ENCODE results near the gene CA12. TPM values are rescaled to one million over a fixed set of nuclear protein-coding genes. Genes with fewer than 3 reads are reported as not detected.
"Not testable (repeated sequence)": the region's sequence is repeated elsewhere in the genome, so short reads cannot be mapped to it uniquely, and the experiment has no call there.

Gene CA12
- polyA plus RNA-seq, 4 donors, result 0.27 to 24.8 (median 1.8) TPM; not detected in 1

DNA sequence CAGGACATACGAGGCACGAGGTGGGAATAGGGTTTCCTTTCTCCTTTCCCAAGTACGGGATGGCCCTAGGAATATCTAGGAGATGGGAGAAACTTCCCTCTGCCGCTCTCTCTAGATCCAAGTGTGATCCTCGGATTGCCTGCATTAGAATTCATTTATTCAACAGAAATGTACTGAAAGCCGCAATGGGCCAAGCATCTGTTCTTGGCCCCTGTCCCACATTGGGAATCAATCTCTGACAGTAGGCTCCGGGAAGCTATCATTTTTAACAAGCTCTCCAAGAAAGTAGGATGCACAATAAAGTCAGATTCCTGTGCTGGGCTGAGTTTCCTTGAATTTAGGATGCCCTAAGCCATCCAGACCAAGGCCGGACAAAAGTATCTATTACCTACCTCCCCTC lies 37.2 kb upstream of the CA12 start:
- FAIRE-seq, result no peak

DNA sequence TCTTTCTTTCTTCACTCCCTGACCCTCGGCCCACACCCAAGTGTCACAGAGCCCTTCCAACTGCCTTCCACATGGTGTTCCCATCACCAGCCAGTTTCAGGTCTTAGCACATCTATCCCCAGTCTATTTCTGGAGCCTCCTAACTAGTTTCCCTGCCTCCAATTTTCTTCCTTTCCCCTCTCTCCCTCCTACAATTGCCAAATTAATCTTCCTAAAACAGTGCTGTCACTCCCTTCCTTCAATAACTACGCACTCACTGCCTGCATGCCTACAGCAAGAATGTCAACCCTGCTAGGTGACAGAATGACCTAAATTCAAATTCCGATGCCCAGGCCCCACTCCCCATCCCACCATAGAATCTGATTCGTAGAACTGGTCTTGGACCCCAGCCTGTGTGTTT lies 36.1 kb upstream of the CA12 start:
- Histone ChIP-seq H3K36me3 (ENCODE audit: control insufficient read depth in 3 of 3, insufficient read depth in 2 of 3, low read depth in 1 of 3, low read length in 3 of 3) (no peaks in the 10 kb centered on the region), H3K9me3 (ENCODE audit: control insufficient read depth in 2 of 2, insufficient read depth in 1 of 2, low read depth in 1 of 2, low read length in 1 of 2) (peaks cover 0 to 3% of the 10 kb centered on the region in 2 donors), H3K4me3 (ENCODE audit: low read depth in 1 of 3, low read length in 3 of 3) (no peak overlapping the region), H3K4me1 (ENCODE audit: control insufficient read depth in 3 of 3, insufficient read depth in 2 of 3, low read depth in 1 of 3, low read length in 2 of 3) (peaks cover 0 to 9% (median 0%) of the 10 kb centered on the region in 3 donors), H3K27ac (ENCODE audit: low read depth in 1 of 3, low read length in 2 of 3) (no peak overlapping the region), H3K27me3 (ENCODE audit: control insufficient read depth in 3 of 3, insufficient read depth in 3 of 3, low read length in 3 of 3) (no peaks in the 10 kb centered on the region)
- 87 to 93% (median 92%) methylated on average over 4 of the region's 4 CpGs for WGBS, 3 donors
- no peak for FAIRE-seq
- DNase-seq, result no peak

More for the DNA sequence above, 37.2 kb upstream of the CA12 start:
- H3K27ac ChIP-seq (ENCODE audit: low read depth in 1 of 3, low read length in 2 of 3), result no peak overlapping the region
- H3K4me1 ChIP-seq (ENCODE audit: control insufficient read depth in 3 of 3, insufficient read depth in 2 of 3, low read depth in 1 of 3, low read length in 2 of 3), result peaks cover 0 to 9% (median 0%) of the 10 kb centered on the region in 3 donors
- DNase-seq, result no peak
- no peaks in the 10 kb centered on the region for H3K27me3 ChIP-seq (ENCODE audit: control insufficient read depth in 3 of 3, insufficient read depth in 3 of 3, low read length in 3 of 3)
- H3K36me3 ChIP-seq (ENCODE audit: control insufficient read depth in 3 of 3, insufficient read depth in 2 of 3, low read depth in 1 of 3, low read length in 3 of 3), result no peaks in the 10 kb centered on the region
- no peak overlapping the region for H3K4me3 ChIP-seq (ENCODE audit: low read depth in 1 of 3, low read length in 3 of 3)
- H3K9me3 ChIP-seq (ENCODE audit: control insufficient read depth in 2 of 2, insufficient read depth in 1 of 2, low read depth in 1 of 2, low read length in 1 of 2), result peaks cover 0 to 3% of the 10 kb centered on the region in 2 donors
- 73 to 93% (median 85%) methylated on average over 8 of the region's 8 CpGs for WGBS, 3 donors

DNA sequence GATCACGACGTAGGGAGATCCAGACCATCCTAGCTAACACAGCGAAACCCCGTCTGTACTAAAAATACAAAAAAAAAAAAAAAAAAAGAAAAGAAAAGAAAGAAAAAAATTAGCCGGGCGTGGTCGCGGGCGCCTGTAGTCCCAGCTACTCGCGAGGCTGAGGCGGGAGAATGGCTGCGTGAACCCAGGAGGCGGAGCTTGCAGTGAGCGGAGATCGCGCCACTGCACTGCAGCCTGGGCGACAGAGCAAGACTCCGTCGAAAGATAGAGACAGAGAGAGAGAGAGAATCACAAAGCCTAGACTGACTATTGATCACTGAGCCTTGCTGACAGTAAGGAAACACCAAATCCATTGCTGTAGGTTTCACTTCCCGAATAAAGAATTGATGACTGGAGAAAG lies 35.6 kb upstream of the CA12 start:
- 92 to 96% (median 95%) methylated on average over 19 to 21 of the region's 21 CpGs for WGBS, 3 donors
- not testable (repeated sequence) for H3K27ac ChIP-seq (ENCODE audit: low read depth in 1 of 3, low read length in 2 of 3); FAIRE-seq; H3K4me3 ChIP-seq (ENCODE audit: low read depth in 1 of 3, low read length in 3 of 3); DNase-seq; H3K4me1 ChIP-seq (ENCODE audit: control insufficient read depth in 3 of 3, insufficient read depth in 2 of 3, low read depth in 1 of 3, low read length in 2 of 3); H3K9me3 ChIP-seq (ENCODE audit: control insufficient read depth in 2 of 2, insufficient read depth in 1 of 2, low read depth in 1 of 2, low read length in 1 of 2); H3K36me3 ChIP-seq (ENCODE audit: control insufficient read depth in 3 of 3, insufficient read depth in 2 of 3, low read depth in 1 of 3, low read length in 3 of 3); H3K27me3 ChIP-seq (ENCODE audit: control insufficient read depth in 3 of 3, insufficient read depth in 3 of 3, low read length in 3 of 3)

DNA sequence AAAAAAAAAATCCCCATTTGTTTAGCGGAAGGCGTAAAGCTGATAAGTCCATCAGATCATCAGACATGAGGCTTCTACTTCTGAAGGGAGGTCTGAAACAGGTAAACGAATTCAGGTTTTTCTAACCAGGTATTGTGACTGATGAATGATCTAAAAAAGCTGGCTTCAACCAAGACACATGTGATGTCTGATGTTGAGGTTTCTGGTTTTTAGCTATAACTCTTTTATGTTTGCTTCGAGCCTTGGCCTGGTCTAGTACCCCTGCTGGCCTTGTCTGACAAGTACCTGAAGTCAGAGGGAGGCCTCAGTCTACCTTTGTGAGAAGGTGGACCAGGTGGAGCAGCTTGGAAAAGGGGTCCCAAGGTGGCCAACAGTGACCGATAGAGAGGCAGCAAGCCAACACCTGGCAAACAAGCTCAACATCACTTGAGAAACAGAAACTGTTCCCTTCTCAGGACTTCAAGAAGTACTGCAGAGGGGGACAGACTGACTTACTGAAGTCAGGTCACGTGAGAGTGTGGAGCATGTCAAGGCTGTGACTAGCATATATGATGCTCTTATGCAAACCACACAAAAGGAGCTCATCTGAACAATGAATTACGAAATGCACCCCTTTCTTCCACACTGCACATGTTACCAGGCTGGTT lies 33.0 kb upstream of the CA12 start:
- H3K4me1 ChIP-seq (ENCODE audit: control insufficient read depth in 3 of 3, insufficient read depth in 2 of 3, low read depth in 1 of 3, low read length in 2 of 3), result no peaks in the 10 kb centered on the region
- H3K36me3 ChIP-seq (ENCODE audit: control insufficient read depth in 3 of 3, insufficient read depth in 2 of 3, low read depth in 1 of 3, low read length in 3 of 3), result no peaks in the 10 kb centered on the region
- FAIRE-seq, result no peak
- no peak for DNase-seq
- WGBS, 3 donors, result 88 to 93% (median 90%) methylated on average over 7 of the region's 7 CpGs
- H3K27ac ChIP-seq (ENCODE audit: low read depth in 1 of 3, low read length in 2 of 3), result no peak overlapping the region
- H3K9me3 ChIP-seq (ENCODE audit: control insufficient read depth in 2 of 2, insufficient read depth in 1 of 2, low read depth in 1 of 2, low read length in 1 of 2), result peaks cover 0 to 3% of the 10 kb centered on the region in 2 donors
- no peaks in the 10 kb centered on the region for H3K27me3 ChIP-seq (ENCODE audit: control insufficient read depth in 3 of 3, insufficient read depth in 3 of 3, low read length in 3 of 3)
- no peak overlapping the region for H3K4me3 ChIP-seq (ENCODE audit: low read depth in 1 of 3, low read length in 3 of 3)

GRCh38 chr15:63412551-63412950 lies 30.9 kb upstream of the CA12 start:
- Histone ChIP-seq H3K9me3 (ENCODE audit: control insufficient read depth in 2 of 2, insufficient read depth in 1 of 2, low read depth in 1 of 2, low read length in 1 of 2) (peaks cover 0 to 6% of the 10 kb centered on the region in 2 donors), H3K4me1 (ENCODE audit: control insufficient read depth in 3 of 3, insufficient read depth in 2 of 3, low read depth in 1 of 3, low read length in 2 of 3) (no peaks in the 10 kb centered on the region), H3K27ac (ENCODE audit: low read depth in 1 of 3, low read length in 2 of 3) (no peak overlapping the region), H3K4me3 (ENCODE audit: low read depth in 1 of 3, low read length in 3 of 3) (no peak overlapping the region), H3K36me3 (ENCODE audit: control insufficient read depth in 3 of 3, insufficient read depth in 2 of 3, low read depth in 1 of 3, low read length in 3 of 3) (no peaks in the 10 kb centered on the region), H3K27me3 (ENCODE audit: control insufficient read depth in 3 of 3, insufficient read depth in 3 of 3, low read length in 3 of 3) (no peaks in the 10 kb centered on the region)
- DNase-seq, result no peak
- 86 to 92% (median 92%) methylated on average over 7 of the region's 7 CpGs for WGBS, 3 donors
- no peak for FAIRE-seq

DNA sequence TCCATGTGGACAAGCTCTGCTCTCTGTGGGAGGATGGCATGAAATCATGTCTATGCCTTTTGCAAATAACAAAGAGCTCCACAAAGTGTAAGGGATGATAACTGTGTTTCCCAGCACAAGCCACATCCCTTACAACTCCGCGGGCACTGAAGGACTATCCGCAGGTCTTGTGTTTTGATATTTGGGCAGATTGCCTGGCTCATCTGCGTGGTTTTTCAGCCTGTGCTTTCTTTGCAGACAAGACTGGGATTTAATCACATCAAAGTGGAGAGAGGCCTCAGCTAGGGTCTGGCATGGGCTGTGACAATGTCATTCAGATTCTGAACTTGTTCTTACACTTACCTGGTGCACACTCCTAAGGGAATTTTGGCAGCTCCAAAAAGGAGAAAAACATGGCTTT lies 30.2 kb upstream of the CA12 start:
- H3K4me3 ChIP-seq (ENCODE audit: low read depth in 1 of 3, low read length in 3 of 3), result no peak overlapping the region
- WGBS, 3 donors, result 90 to 96% (median 94%) methylated on average over 4 of the region's 4 CpGs
- FAIRE-seq, result no peak

GRCh38 chr15:63409179-63409578 lies 27.5 kb upstream of the CA12 start:
- no peaks in the 10 kb centered on the region for H3K27me3 ChIP-seq (ENCODE audit: control insufficient read depth in 3 of 3, insufficient read depth in 3 of 3, low read length in 3 of 3)
- H3K9me3 ChIP-seq (ENCODE audit: control insufficient read depth in 2 of 2, insufficient read depth in 1 of 2, low read depth in 1 of 2, low read length in 1 of 2), result peaks cover 0 to 3% of the 10 kb centered on the region in 2 donors
- H3K4me1 ChIP-seq (ENCODE audit: control insufficient read depth in 3 of 3, insufficient read depth in 2 of 3, low read depth in 1 of 3, low read length in 2 of 3), result no peaks in the 10 kb centered on the region
- WGBS, 3 donors, result 94 to 97% (median 97%) methylated on average over 5 of the region's 5 CpGs
- no peaks in the 10 kb centered on the region for H3K36me3 ChIP-seq (ENCODE audit: control insufficient read depth in 3 of 3, insufficient read depth in 2 of 3, low read depth in 1 of 3, low read length in 3 of 3)
- H3K4me3 ChIP-seq (ENCODE audit: low read depth in 1 of 3, low read length in 3 of 3), result no peak overlapping the region
- H3K27ac ChIP-seq (ENCODE audit: low read depth in 1 of 3, low read length in 2 of 3), result no peak overlapping the region
- FAIRE-seq (no peak), DNase-seq (no peak)

More for the DNA sequence above, 30.2 kb upstream of the CA12 start:
- Histone ChIP-seq H3K4me1 (ENCODE audit: control insufficient read depth in 3 of 3, insufficient read depth in 2 of 3, low read depth in 1 of 3, low read length in 2 of 3) (no peaks in the 10 kb centered on the region), H3K27ac (ENCODE audit: low read depth in 1 of 3, low read length in 2 of 3) (no peak overlapping the region), H3K36me3 (ENCODE audit: control insufficient read depth in 3 of 3, insufficient read depth in 2 of 3, low read depth in 1 of 3, low read length in 3 of 3) (no peaks in the 10 kb centered on the region), H3K27me3 (ENCODE audit: control insufficient read depth in 3 of 3, insufficient read depth in 3 of 3, low read length in 3 of 3) (no peaks in the 10 kb centered on the region), H3K9me3 (ENCODE audit: control insufficient read depth in 2 of 2, insufficient read depth in 1 of 2, low read depth in 1 of 2, low read length in 1 of 2) (peaks cover 0 to 6% of the 10 kb centered on the region in 2 donors)
- no peak for DNase-seq

- DNase-seq, result no peak
Observed at GRCh38 chr15:63408524-63408923, 26.9 kb upstream of the CA12 start.

DNA sequence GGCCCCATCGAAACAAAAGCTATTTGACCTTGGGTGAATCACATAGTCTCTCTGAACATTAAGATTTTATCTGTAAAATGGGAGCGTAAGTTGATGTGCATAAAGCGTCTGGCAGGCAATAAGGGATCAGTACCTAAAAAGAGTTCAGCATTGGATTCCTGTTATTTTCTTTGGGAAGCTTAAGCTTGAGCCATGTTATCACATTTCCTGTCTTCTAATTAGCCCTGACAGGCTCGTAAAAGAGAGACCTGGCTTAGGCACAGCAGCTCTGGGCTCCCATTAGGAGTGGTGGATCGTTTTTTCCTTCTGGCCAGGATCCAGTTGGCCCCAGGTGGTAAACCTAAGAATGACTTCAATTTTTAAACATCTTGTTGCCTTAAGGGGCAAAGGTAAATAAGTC lies 26.0 kb upstream of the CA12 start:
- Histone ChIP-seq H3K9me3 (ENCODE audit: control insufficient read depth in 2 of 2, insufficient read depth in 1 of 2, low read depth in 1 of 2, low read length in 1 of 2) (peaks cover 0 to 3% of the 10 kb centered on the region in 2 donors), H3K27me3 (ENCODE audit: control insufficient read depth in 3 of 3, insufficient read depth in 3 of 3, low read length in 3 of 3) (no peaks in the 10 kb centered on the region), H3K36me3 (ENCODE audit: control insufficient read depth in 3 of 3, insufficient read depth in 2 of 3, low read depth in 1 of 3, low read length in 3 of 3) (no peaks in the 10 kb centered on the region), H3K27ac (ENCODE audit: low read depth in 1 of 3, low read length in 2 of 3) (no peak overlapping the region), H3K4me3 (ENCODE audit: low read depth in 1 of 3, low read length in 3 of 3) (no peak overlapping the region), H3K4me1 (ENCODE audit: control insufficient read depth in 3 of 3, insufficient read depth in 2 of 3, low read depth in 1 of 3, low read length in 2 of 3) (peaks cover 0 to 2% (median 0%) of the 10 kb centered on the region in 3 donors)
- no peak for FAIRE-seq
- DNase-seq, result no peak
- 54 to 64% (median 56%) methylated on average over 5 of the region's 5 CpGs for WGBS, 3 donors

More at GRCh38 chr15:63408524-63408923, 26.9 kb upstream of the CA12 start:
- no peaks in the 10 kb centered on the region for H3K36me3 ChIP-seq (ENCODE audit: control insufficient read depth in 3 of 3, insufficient read depth in 2 of 3, low read depth in 1 of 3, low read length in 3 of 3)
- no peaks in the 10 kb centered on the region for H3K4me1 ChIP-seq (ENCODE audit: control insufficient read depth in 3 of 3, insufficient read depth in 2 of 3, low read depth in 1 of 3, low read length in 2 of 3)
- no peak overlapping the region for H3K27ac ChIP-seq (ENCODE audit: low read depth in 1 of 3, low read length in 2 of 3)
- 70 to 89% (median 80%) methylated on average over 2 of the region's 2 CpGs for whole genome bisulfite sequencing, 3 donors
- FAIRE-seq, result no peak
- no peaks in the 10 kb centered on the region for H3K27me3 ChIP-seq (ENCODE audit: control insufficient read depth in 3 of 3, insufficient read depth in 3 of 3, low read length in 3 of 3)
- peaks cover 0 to 3% of the 10 kb centered on the region in 2 donors for H3K9me3 ChIP-seq (ENCODE audit: control insufficient read depth in 2 of 2, insufficient read depth in 1 of 2, low read depth in 1 of 2, low read length in 1 of 2)
- no peak overlapping the region for H3K4me3 ChIP-seq (ENCODE audit: low read depth in 1 of 3, low read length in 3 of 3)
